NCI-H82 (cell line): ENCODE results near the gene ASCC2.
A peak's percentile ranks its signal among the peaks of the same experiment; 100 is the strongest.

ENCODE experiments used
- DNase-seq: peaks from one replicate; lab custom pipeline; 2025; lab: John Stamatoyannopoulos, UW

Gene ASCC2

DNA sequence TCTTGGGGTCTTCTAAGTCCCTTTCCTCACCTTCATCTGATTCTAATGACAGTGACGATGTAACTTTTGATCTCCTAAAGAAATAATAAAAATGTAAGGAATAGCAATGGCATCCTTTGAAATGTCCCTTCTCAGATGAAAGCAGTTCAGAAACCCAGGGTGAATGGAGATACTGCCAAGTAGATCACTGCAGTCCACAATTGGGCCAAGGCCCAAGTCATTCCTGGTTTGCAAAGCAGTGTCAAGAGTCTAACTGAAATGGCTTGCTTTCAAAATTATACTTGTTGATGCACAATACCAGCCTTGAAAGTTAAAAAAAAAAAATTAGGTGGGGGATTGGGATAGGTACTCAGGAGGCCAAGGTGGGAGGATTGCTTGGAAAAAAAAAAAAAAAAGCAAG is 20.4 kb downstream of the ASCC2 start:
- no peak for DNase-seq

DNA sequence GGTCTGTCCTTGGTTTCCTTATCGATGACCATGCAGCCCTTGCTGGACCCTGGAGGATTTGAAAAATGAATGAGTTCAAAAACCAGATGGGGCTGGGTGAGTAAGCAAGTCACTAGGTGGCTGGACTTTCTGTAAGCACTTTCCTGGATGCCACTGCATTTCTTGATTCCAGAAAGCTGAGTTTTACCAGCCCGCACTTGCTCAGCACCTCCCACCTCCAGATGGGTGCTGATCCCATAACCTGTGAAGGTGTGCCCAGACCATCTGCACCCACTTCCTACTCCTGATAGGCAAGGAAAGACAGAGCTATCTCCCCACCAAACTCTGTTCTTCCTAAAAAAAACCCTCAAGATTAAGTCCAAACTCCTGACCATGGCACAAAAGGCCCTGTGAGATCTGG is 21.1 kb downstream of the ASCC2 start:
- no peak for DNase-seq

DNA sequence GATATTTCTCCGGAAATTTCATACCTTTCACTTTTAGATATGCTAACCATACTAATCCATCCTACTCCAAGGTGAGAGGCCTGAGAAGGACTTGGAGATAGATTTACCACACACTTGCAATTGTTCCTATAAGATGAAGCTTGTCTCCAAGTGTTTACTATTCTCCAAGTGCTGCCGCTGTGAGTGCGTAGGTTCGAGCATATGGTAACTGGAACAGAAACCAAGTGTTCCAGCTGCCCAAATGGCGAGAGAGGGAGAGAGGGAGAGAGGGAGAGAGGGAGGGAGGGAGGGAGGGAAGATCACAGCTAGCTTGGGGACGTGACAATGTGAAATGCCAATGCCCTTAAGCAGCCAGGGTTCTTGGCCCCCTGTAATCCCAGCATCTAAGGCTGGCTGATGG is 21.5 kb downstream of the ASCC2 start:
- DNase-seq = no peak

DNA sequence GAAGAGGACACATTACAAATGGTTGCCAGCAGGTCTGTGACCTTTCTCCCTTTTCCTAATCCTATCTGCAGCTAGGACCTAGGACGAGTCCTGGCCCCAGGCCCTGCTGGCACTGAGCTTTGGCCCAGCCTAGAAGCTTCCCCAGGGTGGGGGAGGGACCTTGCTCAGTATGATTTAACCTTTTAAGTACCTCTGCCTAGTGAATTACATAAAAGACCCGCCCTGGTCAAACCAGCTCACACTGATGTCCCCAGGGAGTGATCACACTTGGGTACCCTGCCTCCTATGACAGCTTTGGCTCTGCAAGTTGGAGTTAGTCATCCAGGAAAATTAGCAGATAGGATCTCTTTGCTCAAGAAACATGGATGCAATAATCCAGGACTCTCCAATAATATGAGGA is 21.9 kb downstream of the ASCC2 start:
- DNase-seq = no peak

DNA sequence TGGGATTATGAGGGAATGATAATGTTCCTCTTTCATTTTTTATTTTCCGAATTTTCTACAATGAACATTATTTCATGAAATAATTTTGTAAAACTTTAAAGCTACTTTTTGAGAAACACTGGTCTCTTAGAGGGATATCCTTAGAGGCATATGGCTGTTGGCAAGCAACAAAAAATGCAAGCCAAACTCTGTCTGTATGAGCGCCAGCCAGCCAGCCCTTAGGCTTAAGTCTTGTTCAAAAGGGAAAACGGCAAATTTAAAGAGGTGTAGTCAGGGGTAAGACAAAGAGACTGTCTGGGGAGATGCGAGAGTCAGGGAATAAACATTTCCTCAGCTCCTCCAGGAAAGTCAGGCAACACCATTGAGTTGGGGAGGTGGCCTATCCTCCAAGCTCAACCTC is 22.5 kb downstream of the ASCC2 start:
- DNase-seq = no peak

DNA sequence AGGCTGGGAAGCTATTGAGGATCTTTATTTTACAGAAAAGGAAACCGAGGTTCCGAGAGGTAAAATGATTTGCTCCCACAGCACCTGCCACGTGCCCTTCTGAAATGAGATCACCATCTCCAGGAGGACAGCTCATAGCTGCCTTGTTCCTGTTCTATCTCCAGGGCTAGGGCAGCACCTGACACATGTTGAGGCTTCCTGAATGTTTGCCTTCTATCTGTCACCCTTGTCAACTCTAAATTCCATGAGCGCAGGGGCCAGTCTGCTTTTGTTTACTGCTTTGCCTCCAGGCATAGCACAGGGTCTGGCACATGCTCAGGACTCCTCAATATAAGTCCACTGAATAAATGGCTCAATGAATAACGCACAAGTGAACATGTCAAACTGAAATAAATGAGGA is 24.1 kb downstream of the ASCC2 start:
- DNase-seq = no peak

DNA sequence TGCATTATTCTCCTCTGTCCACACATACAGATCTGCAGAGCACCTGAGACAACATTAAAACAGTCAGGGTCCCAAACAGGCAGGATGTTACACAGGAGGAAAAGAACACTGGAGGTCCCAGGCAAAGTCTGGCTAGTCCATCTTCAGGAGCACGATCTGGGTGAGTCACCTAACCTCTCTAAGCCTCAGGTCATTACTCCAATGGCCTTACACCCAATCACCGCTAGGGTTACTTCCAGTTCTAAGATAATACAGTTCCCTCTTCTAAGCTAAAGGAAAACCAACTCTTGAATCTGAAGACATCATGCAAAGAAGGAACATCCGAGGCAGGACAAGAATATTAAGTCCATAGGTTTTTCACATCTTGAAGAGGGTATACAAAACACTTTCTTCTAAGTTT is 24.5 kb downstream of the ASCC2 start:
- DNase-seq = no peak

DNA sequence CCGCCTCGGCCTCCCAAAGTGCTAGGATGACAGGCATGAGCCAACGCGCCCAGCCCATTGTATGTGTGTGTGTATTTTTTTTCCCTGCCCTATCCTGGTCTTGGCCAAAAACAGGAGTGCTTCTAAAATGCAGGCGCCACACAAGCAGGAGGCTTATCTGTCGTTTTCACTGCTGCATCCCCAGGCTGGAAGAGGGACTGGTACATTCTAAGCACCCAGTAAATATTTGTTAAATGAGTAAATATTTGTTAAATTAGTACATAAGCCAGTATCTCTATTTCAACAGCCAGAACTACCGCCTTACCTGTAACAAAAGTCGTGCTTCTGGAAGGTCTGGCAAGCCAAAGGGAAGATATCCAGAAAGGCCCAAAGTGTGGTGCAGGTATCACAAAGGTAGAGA is 24.9 kb downstream of the ASCC2 start:
- no peak for DNase-seq

DNA sequence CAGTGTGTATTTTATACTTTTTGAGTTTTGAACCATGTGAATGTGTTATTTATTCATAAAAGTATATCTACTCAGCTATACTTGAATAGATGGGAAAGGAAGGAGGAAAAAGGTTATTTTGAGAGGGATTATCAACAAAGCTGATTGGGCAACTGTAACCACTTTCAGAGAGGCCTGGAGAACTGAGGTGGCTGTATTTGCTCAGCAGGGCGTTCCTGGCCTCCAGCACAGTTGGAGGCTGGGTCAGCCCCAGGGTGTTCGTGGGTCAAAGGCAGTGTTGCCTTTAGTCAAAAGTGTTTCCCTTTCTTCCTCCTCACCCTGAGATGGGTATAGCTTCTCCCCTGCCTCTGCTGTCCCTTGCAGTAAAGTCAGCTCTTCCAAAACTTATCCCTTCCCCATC is 26.7 kb downstream of the ASCC2 start:
- DNase-seq = no peak

DNA sequence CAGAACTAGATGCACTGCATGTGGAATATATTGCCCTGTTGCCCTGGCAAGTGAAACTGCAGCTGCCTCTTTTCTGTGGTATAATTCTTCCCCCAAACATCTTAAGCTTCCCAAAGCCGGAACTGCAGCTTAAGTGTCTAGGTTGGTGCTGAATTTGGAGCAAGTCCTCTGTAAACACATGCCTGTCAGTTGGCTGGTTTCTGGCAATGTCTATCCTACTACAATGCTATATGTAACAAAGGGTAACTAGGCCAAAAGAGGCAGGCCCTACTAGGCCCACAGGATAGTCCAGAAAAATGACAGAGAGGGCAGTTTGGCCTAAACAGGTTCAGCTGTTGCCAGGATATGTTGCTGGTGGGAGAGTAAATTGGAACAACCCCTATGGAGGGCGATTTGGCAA is 27.9 kb downstream of the ASCC2 start:
- DNase-seq = no peak

DNA sequence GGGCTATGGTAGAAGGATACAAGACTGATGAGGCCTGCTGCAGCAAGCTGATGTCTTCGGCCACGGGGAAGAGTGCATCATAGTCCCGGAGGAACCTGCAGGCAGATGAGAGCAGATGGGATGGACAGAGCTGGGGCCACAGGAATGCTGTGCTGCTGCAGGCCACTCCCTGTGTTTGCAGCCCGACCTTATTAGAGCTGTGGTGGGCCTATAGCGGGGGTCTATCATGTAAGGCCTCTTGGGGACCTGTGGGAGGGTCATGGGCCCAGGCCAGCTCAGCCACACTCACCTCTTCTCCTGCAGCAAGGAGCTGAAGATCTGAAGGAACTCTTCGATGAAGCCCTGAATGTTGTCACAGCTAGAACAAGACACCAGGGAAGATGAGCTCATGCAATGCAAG is 31.9 kb downstream of the ASCC2 start:
- no peak for DNase-seq

DNA sequence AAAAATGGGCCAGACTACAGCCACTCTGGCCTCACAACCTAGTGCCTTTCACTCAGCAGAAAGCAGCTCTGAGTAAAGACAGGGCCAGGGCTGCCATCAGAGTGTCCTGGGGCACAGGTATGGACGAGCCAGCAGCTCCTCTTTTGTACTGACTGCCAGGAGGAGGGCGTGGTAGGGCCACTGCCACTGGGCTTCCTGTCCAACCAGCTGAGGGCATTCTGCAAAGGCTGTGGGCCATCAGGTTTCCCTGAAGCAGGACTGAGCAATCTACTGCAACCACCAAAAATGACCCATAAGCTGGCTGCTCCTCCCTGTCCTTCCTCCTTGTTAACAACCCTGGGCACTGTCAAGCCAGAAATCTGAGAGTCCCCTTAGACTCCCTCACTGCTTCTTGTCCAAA is 33.1 kb downstream of the ASCC2 start:
- DNase-seq = no peak

DNA sequence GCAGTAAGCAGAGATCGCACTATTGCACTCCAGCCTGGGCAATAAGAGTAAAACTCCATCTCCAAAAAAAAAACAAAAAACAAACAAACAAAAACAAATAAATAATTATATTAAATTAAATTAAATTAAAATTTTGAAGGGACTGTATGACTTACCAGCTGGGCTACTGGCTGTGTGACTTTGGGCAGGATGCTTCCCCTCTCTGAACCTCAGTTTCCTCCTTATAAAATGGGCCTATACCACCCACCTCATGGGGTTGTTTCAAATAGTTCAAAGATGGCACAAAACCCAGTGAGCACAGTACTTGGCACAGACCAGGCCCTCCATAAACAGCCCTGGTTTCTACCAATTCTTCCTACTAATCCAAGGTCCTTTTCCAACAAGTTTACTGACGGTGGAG is 34.9 kb downstream of the ASCC2 start:
- DNase-seq = no peak

DNA sequence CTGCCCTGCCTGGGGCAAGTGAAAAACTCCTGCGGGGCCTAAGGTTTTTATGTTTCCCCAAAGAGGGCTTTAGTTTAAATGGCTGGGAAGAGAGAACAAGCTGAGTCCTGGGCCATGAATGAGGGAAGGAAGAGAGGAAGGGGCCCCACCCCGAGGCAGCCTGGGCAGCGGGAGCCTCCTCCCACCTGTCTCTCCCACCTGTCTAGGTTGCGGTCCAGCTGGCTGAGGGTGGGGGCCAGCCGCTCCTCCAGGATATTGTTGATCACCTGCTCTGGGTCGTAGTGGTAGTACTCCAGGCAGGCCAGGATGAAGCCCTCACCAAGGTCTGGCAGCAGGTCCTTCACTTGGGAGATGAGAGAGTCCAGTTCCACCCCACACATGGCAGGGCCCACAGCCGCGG is 36.3 kb downstream of the ASCC2 start:
- DNase-seq = no peak

DNA sequence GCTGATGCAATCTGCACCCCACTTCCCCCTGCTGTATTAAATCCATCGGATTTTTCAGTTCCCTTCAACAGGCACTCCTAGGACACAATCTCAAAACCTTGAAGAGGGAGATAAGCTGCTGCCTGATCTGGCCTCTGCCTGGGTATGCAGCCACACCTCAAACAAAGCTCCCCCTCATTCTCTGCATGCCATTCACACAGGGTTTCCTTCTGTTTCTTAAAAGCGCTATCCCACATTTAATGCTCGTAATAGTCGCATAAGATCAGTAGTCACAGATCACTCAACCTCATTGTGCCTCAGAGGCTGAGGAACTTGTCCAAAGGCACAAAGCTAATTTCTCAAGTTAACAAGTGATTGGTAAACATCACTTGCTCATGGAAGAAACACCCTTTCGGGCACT is 36.9 kb downstream of the ASCC2 start:
- no peak for DNase-seq

DNA sequence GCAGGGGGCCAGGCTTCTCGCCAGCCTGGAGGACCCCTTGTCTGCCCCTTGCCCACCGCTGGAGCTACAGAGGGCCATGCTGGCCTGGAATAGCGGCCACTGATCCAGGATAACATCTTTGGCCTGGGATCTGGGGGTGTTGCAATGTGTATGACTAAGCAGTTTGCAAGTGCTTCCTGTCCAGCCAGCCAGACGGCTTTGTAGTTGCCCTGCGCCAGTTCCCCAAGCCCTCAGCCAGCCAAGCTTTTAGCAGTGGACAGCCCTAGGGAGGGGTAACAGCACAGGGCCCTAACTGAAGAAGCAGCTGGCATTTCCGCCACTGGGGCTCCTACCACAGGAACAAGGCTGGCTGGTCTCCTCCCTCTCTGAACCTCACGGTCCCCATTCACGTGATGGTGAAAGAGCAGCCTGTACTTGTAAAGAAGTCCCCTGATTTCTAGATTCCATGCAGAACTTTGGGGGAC is 38.8 kb downstream of the ASCC2 start:
- no peak for DNase-seq

DNA sequence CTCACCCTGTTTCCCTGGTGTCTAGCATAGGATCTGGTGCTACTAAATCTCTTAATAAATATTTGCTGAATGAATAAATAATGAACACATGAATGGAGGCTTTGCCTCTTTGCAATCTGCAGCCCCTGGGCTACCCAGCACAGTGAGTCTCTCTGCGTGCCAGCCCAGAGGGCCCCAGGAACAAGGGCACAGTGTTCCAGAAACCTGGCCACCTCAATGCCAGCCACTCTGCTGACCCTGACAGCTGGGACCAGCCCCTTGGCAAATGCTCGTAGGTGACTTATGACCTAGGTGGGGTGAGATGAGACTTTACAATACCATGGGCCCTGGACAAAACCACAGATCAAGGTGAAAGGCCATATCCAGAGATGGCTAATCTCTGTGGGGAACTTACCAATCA is 39.3 kb downstream of the ASCC2 start:
- no peak for DNase-seq

DNA sequence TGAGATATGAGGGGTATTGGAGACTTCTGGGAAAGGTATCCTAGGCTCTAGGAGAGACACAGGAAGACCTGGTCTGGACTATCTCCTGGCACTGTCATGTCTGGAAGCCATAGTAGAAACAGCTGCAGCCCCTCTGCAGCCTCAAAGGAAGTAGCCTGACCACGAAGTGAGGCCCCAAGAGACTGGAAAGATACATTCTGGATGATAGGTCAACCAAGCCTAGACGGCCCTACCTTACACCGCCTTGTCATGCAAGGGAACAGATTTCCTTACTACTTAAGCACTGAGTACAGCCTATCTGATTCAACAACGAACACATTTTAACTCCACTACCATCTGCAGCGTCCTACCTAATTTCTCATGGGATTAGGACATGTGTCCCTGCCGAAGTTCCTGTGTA is 39.8 kb downstream of the ASCC2 start:
- DNase-seq = peak; percentile 37

DNA sequence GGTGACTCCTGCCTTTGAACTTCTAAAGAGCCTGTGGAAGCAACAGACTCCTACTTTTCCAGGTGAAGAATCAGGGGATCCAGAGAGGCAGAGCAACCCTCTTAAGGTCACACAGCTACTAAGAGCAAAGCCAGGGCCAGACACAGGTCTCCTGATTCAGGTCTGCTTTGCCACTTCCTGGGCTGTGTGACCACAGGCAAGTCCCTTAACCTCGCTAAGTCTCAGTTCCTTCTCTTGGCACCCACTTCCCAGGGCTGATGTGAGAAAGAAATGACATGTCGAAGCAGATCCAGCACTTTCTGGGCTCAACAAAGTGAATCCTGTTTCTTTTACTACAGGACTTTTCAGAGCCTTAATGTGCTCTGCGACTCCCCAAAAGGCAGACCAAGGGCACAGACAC is 40.7 kb downstream of the ASCC2 start:
- no peak for DNase-seq

DNA sequence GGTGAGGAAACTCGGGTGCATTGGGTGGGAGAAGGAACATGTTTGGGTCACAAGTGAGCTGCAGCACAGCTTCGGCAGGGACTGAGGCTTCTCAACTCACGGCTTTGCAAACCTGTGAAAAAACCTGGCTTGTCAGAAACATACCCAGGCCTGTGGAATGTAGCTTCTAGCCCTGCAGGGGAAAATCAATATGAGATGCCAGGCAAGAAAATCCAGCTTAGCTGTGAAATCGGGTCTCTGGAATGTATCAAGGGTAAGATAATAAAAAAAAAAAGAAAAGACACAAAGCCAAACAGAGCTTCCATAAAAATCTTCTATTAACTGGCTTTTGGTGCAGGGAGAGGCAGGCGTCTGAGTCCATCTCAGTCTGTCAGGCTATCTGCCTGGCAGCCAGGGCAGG is 42.4 kb downstream of the ASCC2 start:
- DNase-seq = no peak

DNA sequence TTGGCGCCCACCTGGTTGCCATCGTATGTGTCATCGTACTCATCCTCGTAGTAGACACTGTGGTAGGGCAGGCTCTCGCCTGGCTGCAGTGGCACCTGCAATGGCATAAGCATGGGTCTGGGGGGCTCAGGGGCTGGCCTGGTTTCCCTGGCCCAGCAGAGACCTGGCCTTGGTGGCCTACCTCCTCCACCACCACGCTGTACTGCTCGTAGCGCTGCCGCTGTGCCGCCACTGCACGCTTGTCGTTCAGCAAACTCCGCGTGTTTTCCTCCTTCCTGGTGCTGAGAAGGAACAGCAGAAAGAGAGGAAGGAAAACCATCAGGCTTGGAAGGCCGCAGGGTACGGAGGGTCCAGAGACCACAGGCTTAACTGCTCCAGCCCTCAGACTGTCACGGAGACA is 44.7 kb downstream of the ASCC2 start:
- DNase-seq = no peak

DNA sequence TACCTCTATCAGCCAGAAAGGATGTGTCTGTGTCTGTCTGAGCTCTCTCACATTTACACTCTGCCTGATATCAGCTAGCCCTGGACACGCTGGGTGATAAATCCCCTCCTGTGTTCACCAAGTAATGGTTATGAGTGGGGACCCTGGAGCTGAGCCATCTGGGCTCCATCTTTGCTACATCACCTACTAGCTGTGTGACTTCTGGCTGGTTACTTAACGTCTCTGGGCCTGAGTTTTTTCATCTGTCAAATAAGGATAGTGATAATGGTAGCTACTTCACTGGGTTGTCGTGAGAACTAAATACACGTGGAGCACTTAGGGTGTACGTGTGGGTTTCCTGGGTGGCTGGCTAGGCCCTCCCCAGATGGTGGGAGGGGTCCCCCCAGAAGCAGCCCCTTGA is 48.0 kb downstream of the ASCC2 start:
- no peak for DNase-seq

DNA sequence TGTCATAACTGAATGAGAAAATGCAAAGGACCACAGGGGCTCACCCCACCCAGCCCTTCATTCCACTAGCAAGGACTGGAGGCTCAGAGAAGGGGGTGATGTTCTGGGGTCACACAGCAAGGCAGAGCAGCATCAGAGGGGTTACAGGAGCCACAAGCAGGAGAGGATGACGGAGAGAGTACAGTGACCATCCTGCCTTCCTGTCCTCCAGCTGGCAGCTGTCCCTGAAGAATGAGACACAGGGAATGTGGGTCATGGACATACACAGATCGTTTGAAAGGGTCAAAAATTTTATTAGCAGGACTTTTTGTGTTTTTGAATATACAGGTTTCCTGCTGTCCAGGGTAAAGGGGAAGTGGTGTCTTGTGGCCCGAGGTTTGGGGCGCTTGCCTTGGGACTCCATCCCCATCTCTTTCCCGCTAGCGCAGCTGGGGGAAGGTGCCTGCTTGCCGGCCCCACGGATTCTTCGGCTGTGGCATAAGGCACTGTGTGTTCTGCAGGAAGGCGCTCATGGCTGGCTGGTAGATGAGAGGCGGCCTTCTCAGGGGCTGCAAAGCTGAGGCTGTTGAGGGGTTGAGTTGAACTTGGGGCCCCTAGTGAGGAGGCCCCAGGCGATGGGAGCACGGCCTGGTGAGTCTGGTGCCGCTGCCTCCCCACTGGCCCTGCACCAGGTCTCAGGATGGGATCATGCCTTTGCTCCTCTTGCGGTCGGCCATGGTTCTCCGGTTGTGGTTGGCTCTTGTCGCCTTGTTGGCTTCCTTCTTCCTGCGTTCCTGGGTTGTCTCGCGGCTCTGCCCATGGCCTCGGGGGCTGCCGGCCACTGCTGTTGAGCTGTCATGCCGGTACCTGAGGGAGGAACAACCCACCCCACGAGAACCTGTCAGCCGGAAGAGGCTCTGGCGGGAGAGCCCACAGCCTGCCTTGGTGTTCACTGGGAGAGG is 49.5 kb downstream of the ASCC2 start:
- DNase-seq = no peak

DNA sequence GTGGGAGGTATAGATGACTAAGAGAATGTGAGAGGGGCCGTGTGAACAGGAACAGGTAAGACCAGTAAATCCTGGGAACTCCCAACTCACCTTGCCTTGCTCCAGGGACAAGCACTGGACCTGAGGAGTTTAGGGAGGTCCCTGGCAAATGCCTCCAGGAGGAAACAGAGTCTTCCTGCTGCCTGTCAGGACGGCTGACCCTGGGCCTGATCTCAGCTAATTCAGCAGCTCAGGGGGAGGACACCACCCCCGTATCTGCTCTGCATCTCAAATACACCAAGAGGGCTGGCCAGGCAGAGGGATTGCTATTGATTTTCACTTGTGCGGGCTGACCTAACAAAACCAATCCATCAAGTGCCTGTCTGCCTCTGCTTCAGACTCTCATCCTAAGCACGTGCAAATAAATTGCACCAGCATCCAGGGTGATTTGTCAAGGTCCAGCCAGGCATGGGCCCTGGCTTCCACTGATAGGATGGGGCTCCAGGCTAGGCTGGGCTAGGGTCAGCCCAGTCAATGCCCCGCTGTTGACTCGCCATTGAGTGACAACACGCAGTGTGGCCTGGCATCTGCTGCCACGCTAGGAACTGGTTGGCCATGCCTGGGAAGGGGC is 50.6 kb downstream of the ASCC2 start:
- DNase-seq = no peak
